Keratinocyte (primary cell): ENCODE measurements around the gene PCGF3.

Experiments used
- EZH2 ChIP-seq: IDR thresholded peaks from one replicate; pipeline ENCODE4 v1.6.1; 2012; ENCODE audit warnings: inconsistent platforms, mild to moderate bottlenecking, low read length, moderate library complexity
- TF ChIP-seq, protein P1 (sequence below), 3 experiments: IDR thresholded peaks in 1 of 3; conservative IDR thresholded peaks in 1 of 3; optimal IDR thresholded peaks in 1 of 3; 2 replicates in 2 of 3; 3 replicates in 1 of 3; pipeline versions ENCODE3 to v1.5.1; 2011; ENCODE audit warnings: low read length in 3 of 3, mild to moderate bottlenecking in 3 of 3, moderate library complexity in 2 of 3, control low read depth in 1 of 3, inconsistent platforms in 1 of 3; ENCODE audit not compliant: insufficient read depth in 2 of 3; ENCODE audit errors: extremely low read depth in 1 of 3

DNA sequence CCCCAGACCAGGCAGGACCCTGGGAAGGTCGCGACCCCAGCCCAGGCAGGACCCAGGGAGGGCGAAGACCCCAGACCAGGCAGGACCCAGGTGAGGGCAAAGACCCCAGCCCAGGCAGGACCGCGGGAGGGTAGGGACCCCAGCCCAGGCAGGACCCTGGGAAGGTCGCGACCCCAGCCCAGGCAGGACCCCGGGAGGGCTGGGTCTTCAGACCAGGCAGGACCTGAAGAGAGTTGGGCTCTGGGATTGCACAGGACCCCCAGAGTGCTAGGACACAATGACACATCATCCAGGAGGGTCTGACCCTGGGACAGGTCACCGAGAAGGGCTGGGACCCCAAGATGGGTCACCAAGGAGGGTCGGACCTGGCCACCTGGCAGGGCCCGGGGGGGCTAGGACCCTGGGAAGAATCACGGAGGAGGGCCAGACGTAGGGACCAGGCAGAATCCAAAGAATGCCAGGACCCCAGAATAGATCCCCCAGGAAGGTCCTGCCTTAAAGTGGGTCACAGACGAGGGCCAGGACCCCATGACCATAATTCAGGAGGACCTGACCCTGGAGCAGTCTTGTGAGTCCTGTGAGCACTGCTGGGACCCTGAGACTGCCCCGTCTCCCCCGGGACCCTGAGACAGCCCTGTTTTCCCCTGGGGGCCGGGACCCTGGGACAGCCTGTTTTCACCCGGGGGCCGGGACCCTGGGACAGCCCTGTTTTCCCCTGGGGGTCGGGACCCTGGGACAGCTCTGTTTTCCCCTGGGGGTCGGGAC, 1.4 kb downstream of the PCGF3 start:
- TF ChIP-seq, protein P1, sequence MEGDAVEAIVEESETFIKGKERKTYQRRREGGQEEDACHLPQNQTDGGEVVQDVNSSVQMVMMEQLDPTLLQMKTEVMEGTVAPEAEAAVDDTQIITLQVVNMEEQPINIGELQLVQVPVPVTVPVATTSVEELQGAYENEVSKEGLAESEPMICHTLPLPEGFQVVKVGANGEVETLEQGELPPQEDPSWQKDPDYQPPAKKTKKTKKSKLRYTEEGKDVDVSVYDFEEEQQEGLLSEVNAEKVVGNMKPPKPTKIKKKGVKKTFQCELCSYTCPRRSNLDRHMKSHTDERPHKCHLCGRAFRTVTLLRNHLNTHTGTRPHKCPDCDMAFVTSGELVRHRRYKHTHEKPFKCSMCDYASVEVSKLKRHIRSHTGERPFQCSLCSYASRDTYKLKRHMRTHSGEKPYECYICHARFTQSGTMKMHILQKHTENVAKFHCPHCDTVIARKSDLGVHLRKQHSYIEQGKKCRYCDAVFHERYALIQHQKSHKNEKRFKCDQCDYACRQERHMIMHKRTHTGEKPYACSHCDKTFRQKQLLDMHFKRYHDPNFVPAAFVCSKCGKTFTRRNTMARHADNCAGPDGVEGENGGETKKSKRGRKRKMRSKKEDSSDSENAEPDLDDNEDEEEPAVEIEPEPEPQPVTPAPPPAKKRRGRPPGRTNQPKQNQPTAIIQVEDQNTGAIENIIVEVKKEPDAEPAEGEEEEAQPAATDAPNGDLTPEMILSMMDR (optimal IDR thresholded peaks at IDR 0.05 in 1 of 3, IDR thresholded peaks at IDR 0.05 in 1 of 3, conservative IDR thresholded peaks at IDR 0.05 in 1 of 3; ENCODE audit: extremely low read depth in 1 of 3, insufficient read depth in 2 of 3, low read length in 3 of 3) = no peak
- TF ChIP-seq EZH2 = no peak
